SK-N-SH treated with all-trans-retinoic acid at 6 μM for 48 hours (cell line): ENCODE data around the gene SEPTIN6.

ENCODE experiments used
- ARNTL ChIP-seq: fragments of 450-650 bp; formaldehyde crosslinking; IDR thresholded peaks from 2 replicates; pipeline ENCODE4 v1.5.0; 2020; ENCODE audit warnings: low read depth, mild to moderate bottlenecking, moderate library complexity, borderline replicate concordance
- BACH2 ChIP-seq: fragments of 250-450 bp; sonication (Bioruptor Pico); IDR thresholded peaks from 2 replicates; pipeline ENCODE4 v1.9.0; 2021; ENCODE audit warnings: mild to moderate bottlenecking, borderline replicate concordance
- CREB5 ChIP-seq: fragments of 250-450 bp; sonication (Bioruptor Pico); IDR thresholded peaks from 2 replicates; pipeline ENCODE4 v1.5.1; 2020; ENCODE audit warnings: low read depth, mild to moderate bottlenecking, moderate library complexity
- OSR1 ChIP-seq: fragments of 250-450 bp; sonication (Bioruptor Pico); IDR thresholded peaks from 2 replicates; pipeline ENCODE4 v1.8.0; 2022; ENCODE audit warnings: moderate library complexity, mild to moderate bottlenecking, inconsistent platforms
- RARB ChIP-seq: fragments of 250-450 bp; sonication (Bioruptor Pico); IDR thresholded peaks from 2 replicates; pipeline ENCODE4 v1.8.0; 2021; ENCODE audit warnings: mild to moderate bottlenecking, moderate library complexity
- SNAI2 ChIP-seq: fragments of 250-450 bp; sonication (Bioruptor Pico); IDR thresholded peaks from 2 replicates; pipeline ENCODE4 v1.5.0; 2020; ENCODE audit warnings: mild to moderate bottlenecking, moderate library complexity
- TOX ChIP-seq: fragments of 250-450 bp; sonication (Bioruptor Pico); IDR thresholded peaks from 2 replicates; pipeline ENCODE4 v1.8.0; 2021; ENCODE audit warnings: mild to moderate bottlenecking, moderate library complexity, borderline replicate concordance
- TF ChIP-seq, protein P1 (sequence below): fragments of 250-450 bp; sonication (Bioruptor Pico); IDR thresholded peaks from 2 replicates; pipeline ENCODE4 v1.8.0; 2020; ENCODE audit warnings: mild to moderate bottlenecking, moderate library complexity, borderline replicate concordance

DNA sequence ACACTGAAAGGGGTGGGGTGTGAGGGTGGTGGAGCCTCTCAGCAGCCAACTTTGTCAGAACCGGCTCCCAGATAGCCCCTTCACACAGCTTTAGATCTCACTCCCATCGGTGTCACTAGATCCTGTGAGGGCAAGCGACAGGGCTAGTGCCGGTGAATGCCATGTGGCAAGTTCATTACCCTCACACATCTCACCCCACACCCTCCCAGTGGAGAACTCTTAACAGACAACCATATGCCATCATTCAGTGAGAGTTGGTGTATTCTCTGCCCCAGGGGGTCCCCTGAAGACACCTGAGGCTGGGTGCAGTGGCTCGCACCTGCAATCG lies 15.3 kb downstream of the SEPTIN6 start:
- no peak for TF ChIP-seq BACH2 (CRISPR knock-in tag)
- TF ChIP-seq TOX (CRISPR knock-in tag), result no peak
- TF ChIP-seq ARNTL (CRISPR knock-in tag), result no peak
- TF ChIP-seq SNAI2 (CRISPR knock-in tag), result no peak
- TF ChIP-seq OSR1 (CRISPR knock-in tag), result no peak
- no peak for TF ChIP-seq RARB (CRISPR knock-in tag)
- TF ChIP-seq CREB5 (CRISPR knock-in tag), result no peak
- TF ChIP-seq, protein P1, sequence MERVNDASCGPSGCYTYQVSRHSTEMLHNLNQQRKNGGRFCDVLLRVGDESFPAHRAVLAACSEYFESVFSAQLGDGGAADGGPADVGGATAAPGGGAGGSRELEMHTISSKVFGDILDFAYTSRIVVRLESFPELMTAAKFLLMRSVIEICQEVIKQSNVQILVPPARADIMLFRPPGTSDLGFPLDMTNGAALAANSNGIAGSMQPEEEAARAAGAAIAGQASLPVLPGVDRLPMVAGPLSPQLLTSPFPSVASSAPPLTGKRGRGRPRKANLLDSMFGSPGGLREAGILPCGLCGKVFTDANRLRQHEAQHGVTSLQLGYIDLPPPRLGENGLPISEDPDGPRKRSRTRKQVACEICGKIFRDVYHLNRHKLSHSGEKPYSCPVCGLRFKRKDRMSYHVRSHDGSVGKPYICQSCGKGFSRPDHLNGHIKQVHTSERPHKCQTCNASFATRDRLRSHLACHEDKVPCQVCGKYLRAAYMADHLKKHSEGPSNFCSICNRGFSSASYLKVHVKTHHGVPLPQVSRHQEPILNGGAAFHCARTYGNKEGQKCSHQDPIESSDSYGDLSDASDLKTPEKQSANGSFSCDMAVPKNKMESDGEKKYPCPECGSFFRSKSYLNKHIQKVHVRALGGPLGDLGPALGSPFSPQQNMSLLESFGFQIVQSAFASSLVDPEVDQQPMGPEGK (CRISPR knock-in tag), result no peak
